Stimulated activated CD4-positive, alpha-beta T cell treated with anti-CD3 and anti-CD28 coated beads, TNF-alpha, amount 100 ng/mL, for 4 hours (primary cell): ENCODE measurements around the gene SLX1B.
"Not testable (repeated sequence)": the region's sequence is repeated elsewhere in the genome, so short reads cannot be mapped to it uniquely, and the experiment has no call there.

Experiments used
- DNase-seq, 3 experiments: peaks; one replicate each; pipeline ENCODE4 v3.0.0-alpha.2; 2020; ENCODE audit warnings: low read depth in 3 of 3

SLX1B gene

DNA sequence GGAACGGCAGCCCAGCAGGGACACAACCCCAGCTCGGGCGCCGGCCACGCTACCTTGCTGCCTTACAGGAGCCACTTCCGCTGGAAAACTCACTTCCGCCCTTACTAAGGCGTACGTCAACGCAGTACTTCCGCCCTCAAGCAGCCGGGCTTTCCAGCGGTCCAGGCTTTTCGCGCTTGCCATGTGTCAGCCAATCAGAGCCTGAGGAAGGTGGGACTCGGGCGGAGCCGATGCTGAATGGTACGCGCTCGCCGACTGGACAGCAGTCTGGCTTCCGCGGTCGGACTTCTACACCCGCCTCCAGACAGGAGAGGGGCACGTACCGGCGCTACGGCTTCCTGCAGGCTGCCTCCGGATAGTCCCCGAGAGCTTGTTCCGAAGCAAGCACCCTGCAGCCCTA is at the start of gene SLX1B, which contains the start of gene BOLA2:
SLX1B (plus strand) TSS at position 265 of the 400 bp plus-strand sequence.
BOLA2 (minus strand) TSS at position 83 of the 400 bp plus-strand sequence. CDS start 98 bp downstream, outside the sequence.
- not testable (repeated sequence) for DNase-seq

DNA sequence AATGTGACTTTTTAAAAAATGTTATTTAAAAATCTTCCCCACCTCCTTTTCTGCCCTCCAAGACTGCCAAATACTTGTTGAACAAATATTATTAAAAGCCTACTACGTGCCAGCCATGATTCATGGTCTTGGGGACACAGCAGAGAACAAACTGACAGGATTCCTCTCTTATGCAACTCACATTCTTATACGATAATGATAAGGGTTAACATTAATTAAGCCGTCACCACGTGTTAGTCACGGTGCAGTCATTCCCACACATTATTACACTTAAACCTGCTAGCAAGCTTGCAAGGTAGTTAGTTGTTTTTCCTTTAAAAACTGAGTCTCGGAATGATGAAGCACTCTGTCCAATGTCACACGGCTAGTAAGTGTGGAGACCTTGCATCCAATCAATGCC is 49.1 kb upstream of the SLX1B start:
- DNase-seq = not testable (repeated sequence)

DNA sequence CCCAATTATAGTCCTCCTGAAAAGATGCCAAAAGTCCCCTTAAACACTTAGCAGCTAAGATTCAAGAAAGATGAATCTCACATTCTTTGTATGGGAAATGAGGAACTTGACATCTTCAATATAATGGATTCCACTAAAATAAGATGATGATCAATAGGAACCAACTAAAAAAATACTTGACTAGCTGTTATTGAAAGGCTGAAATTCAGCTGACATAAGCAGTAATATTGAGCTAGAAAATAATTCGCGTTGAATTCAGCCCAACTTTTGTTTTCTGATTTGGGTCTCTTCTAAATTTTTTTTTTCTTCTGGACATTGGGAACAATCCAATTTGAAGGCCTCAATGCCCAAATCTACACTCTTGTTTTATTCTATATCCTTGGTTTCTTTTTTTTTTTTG is 30.7 kb upstream of the SLX1B start:
- DNase-seq = not testable (repeated sequence)

DNA sequence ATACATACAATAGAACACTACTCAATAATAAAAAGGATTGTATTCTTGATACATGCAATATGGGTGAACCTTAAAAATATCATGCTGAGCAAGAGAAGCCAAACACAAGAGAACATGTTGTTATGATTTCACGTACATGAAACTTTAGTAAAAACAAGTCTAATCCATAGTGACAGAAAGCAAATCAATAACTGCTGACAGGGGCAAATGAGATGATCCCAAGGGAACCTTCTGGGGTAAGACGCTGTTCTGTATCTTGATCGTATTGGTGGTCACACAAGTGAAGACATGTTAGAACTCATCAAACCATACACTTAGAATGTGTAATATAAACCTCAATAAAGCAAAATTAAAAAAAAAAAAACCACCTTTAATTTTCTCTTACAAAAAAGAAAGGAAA is 28.9 kb upstream of the SLX1B start:
- DNase-seq = not testable (repeated sequence)

DNA sequence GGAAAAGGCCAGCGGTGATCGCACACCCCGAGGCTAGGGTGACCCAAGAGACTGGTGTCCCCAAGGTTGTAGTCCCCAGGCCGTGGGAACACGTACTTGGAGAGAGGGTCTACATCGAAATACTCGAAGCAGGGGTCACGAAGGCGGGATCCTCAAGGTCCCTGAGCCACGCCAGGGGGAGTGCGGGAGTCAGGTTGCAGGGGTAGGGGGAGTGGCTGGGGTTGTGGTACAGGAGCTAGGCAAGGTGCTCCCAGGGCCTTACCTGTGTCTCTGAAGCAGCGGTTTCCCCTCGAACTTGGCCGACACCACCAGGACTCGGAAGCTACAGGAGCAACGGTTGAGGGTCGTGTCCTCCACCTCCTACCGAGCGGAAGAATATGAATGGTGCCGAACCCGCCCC is 579 bp upstream of the SLX1B start:
- DNase-seq = not testable (repeated sequence)

DNA sequence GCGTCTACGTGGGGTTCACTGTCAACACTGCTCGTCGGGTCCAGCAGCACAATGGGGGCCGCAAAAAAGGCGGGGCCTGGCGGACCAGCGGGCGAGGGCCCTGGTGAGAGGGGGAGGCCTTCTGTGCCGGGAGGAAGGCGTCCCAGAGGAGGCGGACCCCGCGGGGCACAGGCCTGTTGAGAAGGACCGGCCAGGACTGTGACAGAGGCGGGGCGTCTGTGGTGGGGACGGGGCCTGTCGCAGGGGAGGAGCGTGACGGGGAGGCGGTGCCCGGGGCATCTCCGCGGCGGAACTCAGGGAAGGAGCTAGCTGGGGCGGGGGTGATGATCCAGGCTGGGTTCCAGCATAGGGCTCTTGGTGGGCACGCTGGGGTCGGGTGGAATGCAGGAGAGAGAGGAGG is 495 bp downstream of the SLX1B start:
- DNase-seq = not testable (repeated sequence)

DNA sequence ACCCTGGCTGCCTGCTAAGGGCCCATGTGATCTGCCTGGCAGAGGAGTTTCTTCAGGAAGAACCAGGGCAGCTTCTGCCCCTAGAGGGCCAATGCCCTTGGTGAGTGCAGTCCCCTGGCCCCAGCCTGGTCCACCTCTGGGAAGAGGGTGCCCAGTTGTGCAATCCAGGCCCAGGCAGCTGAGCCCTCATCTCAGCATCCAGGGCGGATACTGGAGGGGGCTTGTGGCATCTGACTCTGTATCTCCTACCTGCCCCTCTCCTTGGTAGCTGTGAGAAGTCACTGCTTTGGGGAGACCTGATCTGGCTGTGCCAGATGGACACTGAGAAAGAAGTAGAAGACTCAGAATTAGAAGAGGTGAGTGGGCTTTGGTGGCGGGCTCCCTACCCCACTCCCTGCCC is 3.3 kb downstream of the SLX1B start:
- DNase-seq = not testable (repeated sequence)

DNA sequence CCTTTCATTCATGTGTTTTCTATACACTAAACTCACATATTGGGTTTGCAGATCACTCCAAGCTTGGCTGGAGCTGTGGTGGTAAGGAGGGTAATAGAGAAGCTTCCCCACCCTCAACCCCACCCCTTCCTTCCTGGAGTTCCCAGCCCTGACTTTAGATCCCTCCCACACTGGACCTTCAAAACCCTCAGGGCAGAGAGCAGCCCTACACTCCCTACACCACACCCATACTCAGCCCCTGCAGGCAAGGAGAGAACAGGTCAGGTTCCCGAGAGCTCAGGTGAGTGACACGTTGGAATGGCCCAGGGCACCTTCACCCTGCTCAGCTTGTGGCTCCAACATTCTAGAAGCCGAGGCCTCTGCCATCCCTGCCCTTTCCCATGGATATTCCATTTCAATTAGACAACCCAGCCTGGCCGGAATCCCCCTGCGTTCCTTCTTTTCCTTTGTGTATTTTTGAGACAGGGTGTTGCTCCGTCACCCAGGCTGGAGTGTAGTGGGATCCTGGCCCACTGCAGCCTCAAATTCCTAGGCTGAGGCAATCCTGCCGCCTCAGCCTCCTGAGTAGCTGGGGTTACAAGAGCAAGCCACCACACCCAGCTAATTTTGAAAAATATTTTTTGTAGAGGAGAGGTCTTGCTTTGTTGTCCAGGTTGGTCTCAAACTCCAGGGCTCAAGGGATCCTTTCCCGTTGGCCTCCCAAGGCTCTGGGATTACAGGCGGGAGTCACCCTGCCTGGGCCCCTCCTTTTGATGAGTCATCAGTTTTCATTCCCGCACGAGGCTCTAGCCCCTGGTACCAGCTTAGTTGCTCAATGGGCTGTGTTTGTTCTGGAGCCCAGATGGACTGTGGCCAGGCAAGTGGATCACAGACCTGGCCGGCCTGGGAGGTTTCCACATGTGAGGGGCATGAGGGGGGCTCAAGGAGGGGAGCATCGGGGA is 5.6 kb downstream of the SLX1B start, which contains the start of gene SULT1A4:
SULT1A4 (plus strand) TSS at position 208 of the 941 bp plus-strand sequence. CDS start 1,473 bp downstream, outside the sequence.
- not testable (repeated sequence) for DNase-seq

DNA sequence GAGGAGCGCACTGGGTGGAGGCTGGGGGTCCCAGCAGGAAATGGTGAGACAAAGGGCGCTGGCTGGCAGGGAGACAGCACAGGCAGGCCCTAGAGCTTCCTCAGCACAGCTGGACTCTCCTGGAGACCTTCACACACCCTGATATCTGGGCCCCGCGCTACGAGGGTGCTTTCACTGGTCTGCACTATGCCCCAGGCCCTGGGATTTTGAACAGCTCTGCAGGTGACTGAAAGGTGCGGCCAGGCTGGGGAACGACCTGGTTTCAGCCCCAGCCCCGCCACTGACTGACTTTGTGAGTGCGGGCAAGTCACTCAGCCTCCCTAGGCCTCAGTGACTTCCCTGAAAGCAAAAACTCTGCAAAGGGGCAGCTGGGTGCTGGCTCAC is 6.3 kb downstream of the SLX1B start:
- DNase-seq = not testable (repeated sequence)

DNA sequence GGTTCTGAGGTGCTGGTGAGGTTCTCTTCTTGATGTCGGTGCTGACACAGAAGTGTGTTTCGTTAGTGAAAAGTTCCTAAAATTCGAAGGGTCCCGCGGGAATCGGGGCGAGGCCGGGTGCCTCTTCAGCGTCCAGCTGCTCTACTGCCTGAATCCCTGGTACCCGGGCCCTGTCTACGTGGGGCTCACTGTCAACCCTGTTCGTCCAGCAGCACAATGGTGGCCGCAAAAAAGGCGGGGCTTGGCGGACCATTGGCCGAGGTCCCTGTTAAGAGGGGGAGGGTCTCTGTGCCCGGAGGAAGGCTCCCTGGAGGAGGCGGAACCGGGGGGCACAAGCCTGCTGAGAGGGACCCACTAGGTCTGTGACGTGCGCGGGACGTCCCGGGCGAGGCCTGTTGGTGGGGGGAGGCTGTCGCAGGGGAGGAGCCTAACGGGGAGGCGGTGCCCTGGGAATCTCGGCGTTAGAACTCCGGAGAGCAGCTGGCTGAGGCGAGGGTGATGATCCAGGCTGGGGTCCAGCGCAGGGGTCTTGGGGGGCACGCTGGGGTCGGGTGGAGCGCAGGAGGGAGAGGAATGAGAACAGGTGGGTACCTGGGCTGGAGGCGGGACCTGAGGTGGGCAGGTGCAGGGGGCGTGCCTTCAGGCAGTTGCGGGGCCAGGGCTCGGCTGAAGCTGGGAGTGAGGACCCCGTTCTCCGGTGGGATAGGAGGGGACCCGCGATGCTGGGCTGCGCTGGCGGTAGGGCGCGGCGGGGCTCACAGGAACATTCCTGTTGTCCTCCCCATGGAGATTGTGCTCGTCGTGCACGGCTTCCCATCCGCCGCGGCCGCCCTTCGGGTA is 11.9 kb downstream of the SLX1B start:
- DNase-seq = not testable (repeated sequence)

DNA sequence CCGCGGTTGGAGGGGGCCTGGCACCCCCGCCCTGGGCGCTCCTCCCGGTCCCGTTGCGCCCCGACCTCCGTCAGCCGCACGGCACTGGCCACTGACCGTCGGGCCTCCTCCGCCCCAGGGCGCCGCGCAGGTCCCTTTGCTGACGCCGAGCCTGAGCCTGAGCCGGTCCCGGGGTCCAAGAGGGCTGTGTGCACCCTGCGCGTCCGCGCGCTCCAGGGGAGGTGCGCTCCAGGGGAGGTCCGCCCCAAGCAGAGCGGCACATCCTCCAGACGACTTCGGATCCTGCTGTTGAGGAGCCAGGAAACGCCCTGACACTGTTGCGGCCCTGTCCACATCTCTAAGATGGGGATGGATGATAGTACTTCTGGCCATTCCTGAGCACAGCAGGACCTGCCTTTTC is 12.6 kb downstream of the SLX1B start:
- DNase-seq = not testable (repeated sequence)

DNA sequence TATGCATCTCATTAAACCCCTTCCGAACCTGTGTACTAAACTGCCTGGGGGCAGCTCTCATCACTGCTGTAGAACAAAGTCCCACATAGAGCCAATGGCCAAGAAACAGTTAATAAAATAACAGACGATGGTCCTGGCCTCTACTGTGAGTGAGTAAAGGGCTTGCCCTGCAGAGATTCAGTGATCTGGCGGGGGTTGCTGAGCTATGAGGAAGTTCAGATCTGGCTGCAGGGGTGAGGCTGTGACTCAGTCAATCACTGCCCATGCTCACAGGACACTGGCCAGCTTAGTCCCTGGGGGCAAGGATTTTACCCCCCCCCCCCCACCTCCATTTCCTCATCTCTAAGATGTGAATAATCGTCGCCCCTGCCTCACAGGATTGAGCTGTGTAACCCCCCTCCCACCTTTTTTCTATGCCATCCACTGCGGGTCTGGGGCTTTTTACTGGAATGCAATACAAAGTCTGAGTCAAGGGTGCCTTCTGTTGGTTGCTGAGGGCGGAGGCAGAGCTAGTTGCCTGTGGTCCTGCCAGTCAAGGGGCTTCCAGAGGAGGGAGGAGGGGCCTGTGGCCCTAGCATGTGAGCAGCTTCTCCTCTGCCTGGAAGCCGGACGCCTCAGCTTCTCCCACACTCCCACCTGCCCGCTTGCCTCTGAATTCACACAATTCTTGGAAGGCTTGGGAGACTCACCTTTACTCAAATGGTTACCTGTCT is 13.5 kb downstream of the SLX1B start:
- not testable (repeated sequence) for DNase-seq

DNA sequence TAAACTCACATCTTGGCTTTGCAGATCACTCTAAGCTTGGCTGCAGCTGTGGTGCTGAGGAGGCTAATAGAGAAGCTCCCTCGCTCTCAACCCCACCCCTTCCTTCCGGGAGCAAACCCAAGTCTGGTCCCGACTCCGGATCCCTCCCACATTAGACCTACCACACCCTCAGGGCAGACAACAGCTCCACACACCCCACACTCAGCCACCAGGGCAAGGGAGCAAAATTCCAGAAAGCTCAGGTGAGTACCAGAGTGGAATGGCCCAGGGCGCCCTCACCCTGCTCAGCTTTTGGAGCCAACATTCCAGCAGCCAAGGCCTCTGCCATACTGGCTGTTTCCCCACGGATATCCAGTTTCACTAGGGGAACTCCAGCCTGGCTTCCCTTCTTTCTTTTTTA is 15.3 kb downstream of the SLX1B start:
- peak in 2 of 3 experiments; percentile 3 to 7 for DNase-seq

DNA sequence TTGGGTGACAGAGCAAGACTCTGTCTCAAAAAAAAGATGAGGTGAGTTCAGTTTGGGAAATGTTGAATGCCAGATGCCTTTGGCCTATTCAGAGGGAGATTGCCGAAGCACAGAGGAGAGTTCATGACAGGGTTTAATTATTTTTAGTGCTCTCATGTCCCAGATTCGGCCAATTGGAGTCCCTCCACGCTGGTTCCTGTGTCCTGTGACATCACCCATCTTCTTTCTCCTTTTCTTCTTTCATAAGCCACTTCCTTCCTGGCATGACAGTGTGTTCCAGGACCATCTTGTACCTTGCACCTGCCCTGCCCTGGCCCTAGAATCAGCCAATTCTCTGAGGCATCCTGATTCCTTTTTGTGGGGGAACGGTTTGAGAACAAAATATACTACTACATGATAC is 17.7 kb downstream of the SLX1B start:
- not testable (repeated sequence) for DNase-seq

DNA sequence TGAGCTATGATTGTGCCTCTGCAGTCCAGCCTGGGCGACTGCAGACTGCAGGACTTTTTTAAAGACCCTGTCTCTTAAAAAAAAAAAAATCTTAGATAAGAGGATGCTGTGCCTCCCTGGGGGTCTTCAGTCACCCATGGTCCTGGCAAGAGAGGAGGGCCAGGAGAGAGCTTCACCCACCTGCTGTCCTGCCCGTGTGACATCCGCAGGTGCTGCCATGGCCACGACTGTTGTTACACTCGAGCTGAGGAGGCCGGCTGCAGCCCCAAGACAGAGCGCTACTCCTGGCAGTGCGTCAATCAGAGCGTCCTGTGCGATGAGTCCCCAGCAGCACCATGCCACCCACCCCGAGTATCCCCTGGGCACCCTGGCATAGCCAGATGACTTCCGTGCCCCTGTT is 27.9 kb downstream of the SLX1B start:
- DNase-seq = not testable (repeated sequence)

DNA sequence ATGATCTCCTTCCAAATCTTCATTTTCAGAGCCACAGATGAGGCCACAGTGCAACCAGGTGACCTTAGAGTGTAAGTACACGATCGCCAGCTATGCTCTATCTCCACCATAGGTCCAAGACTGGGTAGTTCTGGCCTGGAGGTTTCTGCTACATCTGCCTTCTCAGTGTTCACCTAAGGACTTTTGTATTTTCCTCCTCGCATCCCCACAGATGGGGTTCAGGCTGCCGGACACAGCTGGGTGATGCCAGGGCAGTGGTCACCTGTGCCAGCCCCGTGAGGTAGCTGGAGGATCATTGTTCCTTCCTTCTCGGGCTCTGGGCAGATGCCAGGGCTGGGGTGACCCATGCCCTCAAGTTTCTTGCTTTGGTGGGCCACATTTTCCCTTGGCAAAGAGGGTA is 52.0 kb downstream of the SLX1B start, which contains the start of gene NPIPB12:
NPIPB12 (minus strand) TSS at position 101 of the 400 bp plus-strand sequence.
- DNase-seq = not testable (repeated sequence)
